HG03558 (cell line): ENCODE measurements around the gene CPS1.

Source experiments
- ATAC-seq: cut with Tn5 transposase; IDR thresholded peaks from one replicate; pipeline ENCODE4 v1.9.1; 2021; ENCODE audit warnings: moderate number of reproducible peaks; ENCODE audit not compliant: unreplicated experiment; ENCODE audit errors: extremely low read depth

Gene CPS1

GRCh38 chr2:210544831-210545230 lies 11.6 kb upstream of the CPS1 start:
- ATAC-seq, result no peak

DNA sequence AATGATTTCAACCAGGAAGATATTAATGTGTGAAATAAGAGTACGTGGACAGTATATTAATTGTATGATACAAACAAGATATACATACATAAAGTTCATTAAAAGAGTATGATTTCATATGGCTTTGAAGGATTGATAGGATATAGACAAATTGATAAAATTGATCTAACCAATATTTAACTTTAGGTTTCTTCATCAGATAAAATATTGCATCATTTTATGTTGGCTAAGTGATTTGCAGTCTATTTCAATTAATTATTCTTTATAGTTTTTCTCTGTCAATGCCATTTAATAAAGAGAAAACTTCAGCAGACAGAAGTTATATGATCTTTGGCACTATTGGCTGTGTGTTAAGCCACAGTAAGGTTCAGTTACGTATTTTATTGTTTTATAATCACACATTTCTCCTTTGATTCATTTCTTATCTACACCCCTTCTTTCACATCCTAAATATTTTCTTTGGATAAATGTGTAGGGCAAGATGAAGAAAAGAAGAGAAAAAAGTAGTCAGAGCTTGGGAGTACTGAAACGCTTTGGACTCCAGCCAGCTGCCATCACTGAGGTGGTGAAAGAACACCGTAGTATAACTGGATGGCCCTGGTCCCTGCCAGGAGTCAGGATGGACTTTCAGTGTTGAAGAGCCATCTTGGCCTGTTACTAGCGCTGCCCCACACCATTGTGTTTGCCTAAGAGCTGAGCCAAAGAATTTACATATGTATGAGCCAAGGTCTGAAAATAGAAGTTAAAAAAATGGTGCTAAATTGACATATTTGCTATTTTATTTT lies 9.8 kb upstream of the CPS1 start:
- ATAC-seq, result no peak

DNA sequence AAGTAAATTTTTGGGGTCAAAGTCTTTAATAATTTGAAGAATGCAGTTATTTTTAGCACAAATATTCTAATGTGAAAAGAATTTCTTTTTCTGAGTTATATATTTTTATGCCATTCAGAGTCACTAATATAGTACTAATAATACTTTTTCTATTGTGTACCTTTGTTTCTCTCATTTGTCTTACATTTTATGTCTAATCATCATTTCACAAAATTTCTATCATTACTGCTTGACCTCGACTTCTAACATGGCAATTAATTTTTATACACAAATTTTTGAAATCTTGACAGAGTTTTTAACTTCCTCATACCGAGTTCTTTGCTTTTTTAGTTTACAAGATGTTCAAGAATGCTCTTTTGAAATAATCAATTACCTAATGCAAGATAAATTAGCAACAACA lies 8.4 kb upstream of the CPS1 start:
- no peak for ATAC-seq

- ATAC-seq, result no peak
Measured at GRCh38 chr2:210548878-210549384, 7.5 kb upstream of the CPS1 start.

DNA sequence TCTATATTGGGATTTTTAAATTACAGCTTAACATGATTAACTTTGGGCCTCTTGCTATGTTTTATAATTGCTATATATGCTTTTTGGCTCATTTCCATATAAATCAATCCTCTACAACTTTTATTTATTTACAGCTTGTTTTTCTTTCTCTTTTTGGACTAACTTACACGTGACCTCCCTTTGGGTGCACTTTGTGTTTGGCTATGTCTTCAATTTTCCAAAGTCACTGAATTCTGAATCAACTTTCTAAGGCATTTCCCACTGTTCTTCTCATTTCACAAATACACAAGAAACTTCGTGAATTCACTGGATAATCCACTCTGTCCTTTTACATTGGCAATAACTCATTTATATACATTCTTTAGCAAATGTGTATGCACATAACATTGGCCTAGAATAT lies 5.4 kb upstream of the CPS1 start:
- ATAC-seq, result no peak

DNA sequence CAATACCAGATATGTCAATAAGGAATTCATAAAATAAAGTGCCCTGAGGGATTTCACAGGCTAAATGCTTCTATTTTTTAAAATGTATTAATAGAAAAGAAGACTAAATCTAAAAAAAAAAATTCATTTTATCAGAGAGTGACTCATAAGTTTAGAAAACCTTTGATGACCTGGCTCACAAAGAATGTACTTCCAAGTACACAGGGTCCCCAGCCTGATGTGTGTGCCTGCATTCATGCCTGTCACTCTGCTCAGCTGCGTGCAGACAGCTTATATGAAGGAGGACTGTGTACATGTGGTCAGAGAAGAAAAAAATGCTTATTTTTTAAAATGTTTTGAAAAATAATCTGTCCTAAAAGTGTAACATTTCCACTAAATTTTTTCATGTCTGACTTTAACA lies 3.0 kb upstream of the CPS1 start:
- no peak for ATAC-seq

DNA sequence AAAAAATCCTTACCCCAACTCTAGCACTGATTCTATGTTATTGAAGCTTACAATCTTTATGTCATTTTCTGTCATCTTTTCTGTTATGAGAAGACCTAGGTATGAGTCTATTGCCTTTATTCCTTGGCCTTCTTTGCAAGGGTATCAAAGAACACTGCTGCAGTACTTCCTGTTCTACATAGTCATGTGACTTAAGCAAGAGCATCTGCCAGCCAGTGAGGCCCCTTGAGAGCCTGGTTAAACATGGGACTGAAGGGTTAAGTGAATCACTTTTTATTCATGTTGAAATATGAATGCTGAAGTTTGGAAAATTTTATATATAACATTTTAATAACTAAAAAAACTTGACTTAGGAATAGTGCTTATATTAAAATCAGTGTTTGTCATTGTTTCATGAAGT lies 844 bp upstream of the CPS1 start:
- no peak for ATAC-seq

DNA sequence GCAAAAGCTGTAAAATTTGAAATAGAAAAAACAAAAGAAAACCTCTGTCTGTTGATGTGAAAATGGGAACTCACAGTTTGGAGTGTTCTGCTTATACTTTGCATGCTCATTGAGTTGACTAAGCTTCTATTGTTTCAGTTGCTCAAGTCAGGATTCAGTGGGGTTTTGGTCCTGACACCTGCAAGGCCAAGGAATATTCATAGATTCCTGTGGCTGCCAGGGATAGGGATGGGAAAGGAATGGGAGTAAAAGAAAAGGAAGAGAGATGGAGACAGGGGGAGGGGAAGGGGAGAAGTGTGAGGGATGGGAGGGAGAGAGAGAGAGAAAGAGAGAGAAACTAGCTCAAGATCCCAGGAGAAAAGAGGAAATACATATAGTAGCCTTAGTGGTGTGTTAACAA lies 1.3 kb downstream of the CPS1 start:
- ATAC-seq, result no peak

- ATAC-seq, result no peak
Measured at GRCh38 chr2:210558708-210559107, 2.3 kb downstream of the CPS1 start.

- no peak for ATAC-seq
Measured at GRCh38 chr2:210559182-210559581, 2.8 kb downstream of the CPS1 start.

- ATAC-seq, result no peak
Measured at GRCh38 chr2:210561475-210561874, 5.1 kb downstream of the CPS1 start.

- no peak for ATAC-seq
Measured at GRCh38 chr2:210562091-210562490, 5.7 kb downstream of the CPS1 start.

DNA sequence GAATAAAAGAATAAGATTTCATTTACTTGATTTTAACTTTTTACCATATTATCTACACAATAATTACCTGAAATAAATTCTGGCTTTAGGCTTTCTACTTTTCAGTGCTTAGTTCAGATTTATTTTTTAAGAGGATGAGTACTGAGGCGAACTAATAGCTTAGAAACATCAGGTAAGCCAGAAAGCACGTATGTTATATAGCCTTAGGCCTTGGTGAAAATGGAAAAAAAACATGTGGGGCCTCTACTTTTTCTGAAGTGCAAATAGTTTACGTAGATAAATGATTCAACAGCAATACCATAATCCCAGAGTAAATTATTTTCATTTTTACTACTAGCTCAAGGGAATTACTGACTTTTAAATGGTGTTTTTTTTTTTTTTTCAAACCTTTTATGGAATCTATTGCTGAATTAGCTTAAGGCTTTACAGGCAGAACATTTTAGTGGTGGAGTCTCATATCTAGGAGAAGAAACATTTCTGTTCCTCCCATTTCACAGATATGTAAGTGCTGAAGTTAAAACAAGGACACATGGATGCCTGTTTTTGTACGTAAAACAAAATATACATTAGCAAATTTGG lies 6.2 kb downstream of the CPS1 start:
- no peak for ATAC-seq

DNA sequence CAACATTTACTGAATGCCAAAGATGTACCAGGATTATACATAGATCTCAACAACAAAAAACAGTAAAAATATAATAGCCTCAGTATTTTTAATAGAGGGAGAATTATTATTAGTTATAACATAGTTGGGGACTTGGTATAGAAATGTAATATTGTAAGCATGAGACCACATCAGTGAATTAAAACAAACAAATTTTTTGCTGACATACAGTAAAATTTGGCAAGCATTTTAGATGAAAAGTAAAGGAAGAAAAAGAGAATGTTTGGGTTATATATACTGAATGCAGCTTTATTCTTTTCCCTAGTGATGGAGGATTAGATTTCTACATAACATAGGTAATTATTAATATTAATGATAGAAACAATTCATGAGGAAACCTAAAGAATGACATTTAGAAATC lies 10.9 kb downstream of the CPS1 start:
- ATAC-seq, result no peak

- ATAC-seq, result no peak
Measured at GRCh38 chr2:210568108-210568507, 11.7 kb downstream of the CPS1 start.

DNA sequence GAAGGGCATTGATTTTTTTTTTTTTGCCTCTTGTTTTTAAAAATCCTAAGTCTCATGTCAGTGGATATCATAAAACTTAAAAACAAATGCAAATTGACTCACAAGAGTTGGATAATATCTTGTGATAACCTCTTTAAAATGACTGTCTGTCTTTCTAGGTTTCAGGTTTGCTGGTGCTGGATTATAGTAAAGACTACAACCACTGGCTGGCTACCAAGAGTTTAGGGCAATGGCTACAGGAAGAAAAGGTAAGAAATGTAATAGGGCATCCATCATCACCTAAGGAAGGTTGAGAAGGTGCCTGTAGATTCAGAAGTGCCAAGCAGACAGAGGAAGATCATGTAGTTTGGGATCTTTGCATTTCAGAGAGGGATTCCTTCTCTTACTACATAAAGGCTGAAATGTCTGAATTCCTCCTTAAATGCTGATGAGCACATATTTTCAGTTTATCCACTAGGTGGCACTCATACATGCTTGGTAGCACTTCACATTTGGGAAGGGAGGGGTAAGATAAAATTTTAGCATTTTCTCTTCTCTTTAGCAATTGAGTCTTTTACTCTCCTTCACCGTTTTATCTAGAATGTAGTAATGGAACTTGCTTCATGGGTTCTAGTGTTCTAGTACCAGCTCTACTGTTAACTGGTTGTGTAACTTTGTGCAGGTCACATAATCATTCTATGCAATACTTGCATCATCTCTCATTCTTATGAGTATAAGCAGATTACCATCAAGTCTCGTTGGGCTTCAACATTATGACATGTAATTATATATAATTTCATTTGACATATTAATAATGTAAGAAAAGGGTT lies 21.1 kb downstream of the CPS1 start:
- peak; percentile 87 for ATAC-seq

GRCh38 chr2:210584834-210585233 lies 28.4 kb downstream of the CPS1 start:
- no peak for ATAC-seq

DNA sequence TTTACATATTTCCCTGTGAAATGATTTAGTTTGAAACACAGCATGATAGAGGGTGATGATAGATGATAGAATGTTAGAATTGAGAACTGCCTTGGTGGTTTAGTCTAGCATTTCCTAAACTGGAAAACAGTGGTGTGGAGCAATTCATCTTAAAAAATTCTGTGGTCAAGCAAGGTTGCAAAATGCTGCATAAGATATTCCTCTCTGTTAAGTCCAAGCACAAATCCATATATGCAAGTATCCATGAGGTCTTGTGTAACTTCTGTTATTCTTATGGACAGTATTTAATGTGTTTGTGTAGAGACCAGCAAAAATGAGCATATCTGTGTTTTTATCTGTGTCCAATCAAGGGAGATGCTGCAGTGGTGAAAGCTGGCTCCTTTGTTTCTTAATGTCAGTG lies 30.0 kb downstream of the CPS1 start:
- ATAC-seq, result no peak

DNA sequence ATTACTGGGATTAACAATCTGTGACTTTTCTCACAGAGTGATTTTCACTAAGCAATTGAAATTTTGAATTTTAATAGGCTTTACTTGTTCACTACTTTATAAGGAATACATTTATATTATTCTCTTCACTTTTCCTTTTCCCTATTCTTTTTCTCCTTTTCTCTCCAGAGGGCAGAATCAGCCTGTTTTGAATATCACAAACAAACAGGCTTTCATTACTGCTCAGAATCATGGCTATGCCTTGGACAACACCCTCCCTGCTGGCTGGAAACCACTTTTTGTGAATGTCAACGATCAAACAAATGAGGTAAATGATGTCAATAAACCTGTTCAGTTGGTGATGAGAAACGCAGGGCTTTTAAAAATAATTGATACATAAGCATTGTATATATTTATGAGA lies 35.3 kb downstream of the CPS1 start:
- no peak for ATAC-seq

DNA sequence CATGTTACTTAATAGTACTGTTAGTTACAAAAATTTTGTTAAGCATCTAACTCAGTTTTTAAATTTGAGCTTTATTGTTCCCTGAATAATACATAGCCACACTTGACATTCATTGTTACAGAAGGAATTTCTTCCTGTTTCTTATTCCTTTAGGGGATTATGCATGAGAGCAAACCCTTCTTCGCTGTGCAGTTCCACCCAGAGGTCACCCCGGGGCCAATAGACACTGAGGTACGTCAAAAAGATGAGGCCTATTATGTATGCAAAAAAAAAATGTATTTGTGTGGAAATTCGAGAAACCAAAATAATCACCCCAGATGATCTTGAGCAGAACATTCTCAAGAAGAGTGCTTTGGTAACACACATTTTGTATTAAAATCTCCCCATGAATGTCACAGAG lies 36.3 kb downstream of the CPS1 start:
- no peak for ATAC-seq

- no peak for ATAC-seq
Measured at GRCh38 chr2:210593166-210593565, 36.8 kb downstream of the CPS1 start.
